Epithelial cell of proximal tubule (primary cell): ENCODE measurements around the gene ANXA7. TPM values are rescaled to one million over a fixed set of nuclear protein-coding genes. Genes with fewer than 3 reads are reported as not detected.

Experiments
- DNase-seq: peaks from one replicate; pipeline ENCODE4 v3.0.0-alpha.2; 2011; ENCODE audit warnings: low read depth
- H3K4me3 ChIP-seq: 2 replicates; pipeline ENCODE4 v1.5.1; 2011; ENCODE audit warnings: low read depth, mild to moderate bottlenecking, low read length
- total RNA-seq: library from RNA; depleted of rRNA; stranded (reverse); fragments of >200 nt; gene quantifications from 2 replicates; pipeline ENCODE4 v1.2.3, GENCODE V29; 2015
- TF ChIP-seq, protein P1 (sequence below): conservative IDR thresholded peaks from 2 replicates; pipeline ENCODE4 v1.5.1; 2012; ENCODE audit warnings: low read depth, mild to moderate bottlenecking, low read length

Gene ANXA7
- total RNA-seq = 95.9 and 132 TPM in 2 replicates

DNA sequence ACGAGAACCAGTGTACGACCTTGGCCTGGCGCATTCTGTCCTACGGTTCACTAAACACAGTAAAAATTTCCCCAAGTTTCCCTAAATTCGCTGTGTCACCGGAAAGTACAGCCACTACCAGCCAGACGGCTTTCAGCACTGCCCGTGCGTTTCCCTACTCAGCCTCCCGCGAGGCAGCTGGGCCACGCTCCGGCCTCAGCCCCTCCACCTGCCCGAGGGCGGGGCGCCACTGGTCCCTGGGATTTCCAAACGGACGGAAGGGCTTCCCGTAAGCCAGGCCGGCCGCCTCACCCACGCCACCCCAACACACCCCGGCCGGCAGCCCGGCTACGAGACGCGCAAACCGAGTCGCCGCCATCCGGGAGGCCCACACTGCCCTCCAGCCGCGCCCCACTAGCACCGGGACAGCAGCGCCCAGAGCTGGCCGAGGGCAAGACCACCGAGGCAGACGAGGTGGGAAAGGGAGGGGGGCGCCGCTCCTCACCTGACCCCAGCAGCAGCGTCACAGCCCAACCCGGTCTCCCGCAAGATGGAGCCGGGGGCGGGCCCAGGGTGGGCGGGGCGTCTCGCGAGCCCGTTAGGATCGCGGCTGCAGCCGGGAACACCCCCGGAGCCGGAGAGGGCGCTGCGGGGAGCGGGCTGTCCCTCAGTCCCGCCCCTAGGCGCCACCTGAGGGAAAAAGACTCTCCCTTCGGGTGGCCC is at the start of gene ANXA7:
Gene ANXA7, minus strand, starts transcription at position 531 of the 702 bp plus-strand sequence. CDS start 13,202 bp downstream, outside the sequence.
- TF ChIP-seq, protein P1, sequence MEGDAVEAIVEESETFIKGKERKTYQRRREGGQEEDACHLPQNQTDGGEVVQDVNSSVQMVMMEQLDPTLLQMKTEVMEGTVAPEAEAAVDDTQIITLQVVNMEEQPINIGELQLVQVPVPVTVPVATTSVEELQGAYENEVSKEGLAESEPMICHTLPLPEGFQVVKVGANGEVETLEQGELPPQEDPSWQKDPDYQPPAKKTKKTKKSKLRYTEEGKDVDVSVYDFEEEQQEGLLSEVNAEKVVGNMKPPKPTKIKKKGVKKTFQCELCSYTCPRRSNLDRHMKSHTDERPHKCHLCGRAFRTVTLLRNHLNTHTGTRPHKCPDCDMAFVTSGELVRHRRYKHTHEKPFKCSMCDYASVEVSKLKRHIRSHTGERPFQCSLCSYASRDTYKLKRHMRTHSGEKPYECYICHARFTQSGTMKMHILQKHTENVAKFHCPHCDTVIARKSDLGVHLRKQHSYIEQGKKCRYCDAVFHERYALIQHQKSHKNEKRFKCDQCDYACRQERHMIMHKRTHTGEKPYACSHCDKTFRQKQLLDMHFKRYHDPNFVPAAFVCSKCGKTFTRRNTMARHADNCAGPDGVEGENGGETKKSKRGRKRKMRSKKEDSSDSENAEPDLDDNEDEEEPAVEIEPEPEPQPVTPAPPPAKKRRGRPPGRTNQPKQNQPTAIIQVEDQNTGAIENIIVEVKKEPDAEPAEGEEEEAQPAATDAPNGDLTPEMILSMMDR = peak; percentile 15
- DNase-seq = peak; percentile 61
- H3K4me3 ChIP-seq = peak within 1 kb of the TSS; percentile 76

DNA sequence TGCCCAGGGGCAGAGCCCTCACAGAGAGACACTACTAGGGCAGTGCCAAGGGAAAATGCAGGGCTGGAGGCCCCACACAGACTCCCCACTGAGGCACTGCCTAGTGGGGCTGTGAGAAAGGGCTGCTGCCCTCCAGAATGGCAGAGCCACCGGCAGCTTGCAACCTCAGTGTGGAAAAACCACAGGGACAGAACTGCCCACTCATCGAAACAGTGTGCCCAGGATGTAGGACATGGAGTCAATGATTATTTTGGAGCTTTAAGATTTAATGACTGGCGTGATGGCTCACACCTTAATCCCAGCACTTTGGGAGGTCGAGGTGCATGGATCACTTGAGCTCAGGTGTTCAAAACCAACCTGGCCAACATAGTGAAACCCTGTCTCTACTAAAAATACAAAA is 47.0 kb upstream of the ANXA7 start:
- no peak for DNase-seq
- no peak overlapping the region for H3K4me3 ChIP-seq
- TF ChIP-seq, protein P1 = no peak

DNA sequence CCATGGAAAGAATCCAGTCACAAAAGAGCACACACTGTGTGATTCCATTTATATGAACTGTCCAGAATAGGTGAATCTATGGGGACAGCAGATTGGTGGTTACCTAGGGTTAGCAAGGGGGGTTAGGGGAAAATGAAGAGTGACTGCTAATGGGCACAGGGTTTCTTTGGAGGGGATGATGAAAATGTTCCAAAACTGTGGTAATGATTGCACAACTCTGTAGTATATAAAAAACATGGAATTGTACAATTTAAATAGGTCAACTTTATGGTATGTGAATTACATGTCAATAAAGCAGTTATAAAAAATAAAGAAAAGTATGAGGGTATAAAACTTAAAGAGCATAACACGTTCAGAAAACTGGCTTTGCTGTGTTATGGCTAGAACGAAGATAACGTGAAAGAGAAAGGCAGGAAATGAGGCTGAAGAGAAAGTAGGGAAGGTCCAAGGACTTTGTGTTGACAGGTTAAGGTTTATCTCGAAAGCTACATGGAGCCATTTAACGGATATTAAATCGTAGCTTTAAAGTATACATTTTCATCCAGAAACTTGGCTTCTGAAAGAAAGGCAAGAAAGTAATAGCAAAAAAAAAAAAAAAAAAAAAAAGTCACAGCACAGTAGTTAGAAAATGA is 45.9 kb upstream of the ANXA7 start:
- H3K4me3 ChIP-seq = no peak overlapping the region
- TF ChIP-seq, protein P1 = no peak
- DNase-seq = no peak

DNA sequence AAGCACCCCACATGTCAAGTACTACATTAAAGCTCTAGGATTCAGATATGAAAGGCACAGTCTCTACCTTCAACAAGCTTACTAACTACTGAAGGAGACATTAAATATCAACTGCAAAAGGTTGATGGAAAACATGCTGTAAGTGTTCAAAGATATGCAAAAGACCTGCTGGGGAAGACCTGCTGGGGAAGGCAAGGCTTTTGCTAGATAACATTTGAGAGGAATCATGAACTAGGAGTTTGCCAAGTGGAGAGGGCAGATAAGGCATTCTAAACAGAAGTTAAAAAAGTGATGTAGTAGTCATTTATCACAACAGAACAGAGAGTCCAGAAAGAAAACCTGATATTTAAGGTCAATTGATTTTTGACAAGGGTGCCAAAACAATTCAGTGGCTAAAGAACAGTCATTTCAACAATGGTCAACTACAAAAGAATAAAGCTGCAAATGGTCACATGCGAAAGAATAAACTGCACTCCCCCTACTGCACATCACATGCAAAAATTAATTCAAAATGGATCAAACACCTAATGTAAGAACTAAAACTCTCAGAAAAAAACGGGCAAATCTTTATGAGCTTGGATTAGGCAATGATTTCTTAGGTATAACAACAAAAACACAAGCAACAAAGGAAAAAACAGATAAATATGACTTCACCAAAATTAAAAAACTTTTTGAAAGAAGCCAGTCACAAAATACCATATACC is 42.5 kb upstream of the ANXA7 start:
- TF ChIP-seq, protein P1 = no peak
- no peak for DNase-seq
- H3K4me3 ChIP-seq = no peak overlapping the region

DNA sequence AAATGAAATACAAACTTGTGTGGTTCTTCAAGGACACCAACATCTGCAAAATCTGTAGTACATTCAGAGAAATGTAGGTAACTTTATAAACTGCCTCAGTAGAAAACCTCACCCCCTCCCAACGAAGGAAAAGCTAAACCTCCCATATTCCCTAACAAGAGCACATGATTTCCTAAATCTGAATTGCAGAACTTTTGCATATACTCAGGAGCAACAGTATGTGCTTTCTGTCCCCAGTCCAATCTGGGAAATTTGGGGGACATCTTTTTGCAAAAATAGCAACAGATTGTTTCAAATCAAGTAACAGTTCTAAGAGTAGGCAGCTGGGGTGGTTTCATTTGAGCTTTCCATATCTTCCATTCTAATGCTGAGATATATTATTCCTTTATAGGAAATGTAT is 35.3 kb upstream of the ANXA7 start:
- H3K4me3 ChIP-seq = no peak overlapping the region
- TF ChIP-seq, protein P1 = no peak
- no peak for DNase-seq

DNA sequence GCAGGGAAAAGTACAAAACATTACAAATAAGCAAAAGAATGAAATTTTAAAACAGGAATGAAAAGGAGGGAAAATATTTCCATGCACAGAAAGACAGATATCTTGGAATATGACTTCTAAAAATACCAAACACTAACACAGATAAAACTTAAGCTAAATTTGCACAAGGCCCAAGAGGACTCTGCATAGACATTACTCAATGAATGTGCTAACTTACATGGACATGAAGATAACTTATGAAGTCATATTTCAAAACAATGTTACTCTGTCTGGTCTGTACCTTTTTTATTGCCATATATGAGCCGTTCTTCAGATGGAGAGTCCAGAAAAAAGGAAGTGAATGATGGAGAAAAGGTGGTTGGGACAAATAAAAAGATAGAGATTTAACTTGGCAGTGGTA is 34.5 kb upstream of the ANXA7 start:
- TF ChIP-seq, protein P1 = no peak

More for the DNA sequence above, 34.5 kb upstream of the ANXA7 start:
- H3K4me3 ChIP-seq = no peak overlapping the region
- DNase-seq = no peak
